K562 (cell line): ENCODE data around the gene WDR90. TPM values are rescaled to one million over a fixed set of nuclear protein-coding genes. Genes with fewer than 3 reads are reported as not detected.

Experiments used
- ATF7 ChIP-seq: fragments of 450-650 bp; IDR thresholded peaks from 2 replicates; pipeline ENCODE4 v1.7.1; 2014; ENCODE audit warnings: mild to moderate bottlenecking, moderate library complexity
- FOXA3 ChIP-seq, 2 experiments: fragments of 450-650 bp in 1 of 2; sonication (generic) in 1 of 2; formaldehyde crosslinking; IDR thresholded peaks in 1 of 2; conservative IDR thresholded peaks in 1 of 2; 2 replicates each; pipeline versions ENCODE4 v1.4.0 to v1.8.0; 2020 to 2022; ENCODE audit warnings: mild to moderate bottlenecking in 2 of 2, missing genetic modification reagents in 1 of 2
- IRF2 ChIP-seq: sonication (generic); formaldehyde crosslinking; IDR thresholded peaks from 2 replicates; pipeline ENCODE4 v1.8.1; 2022; ENCODE audit warnings: mild to moderate bottlenecking, missing genetic modification reagents
- MCM5 ChIP-seq: fragments of 450-650 bp; IDR thresholded peaks from 2 replicates; pipeline ENCODE4 v1.6.1; 2016; ENCODE audit warnings: low read depth
- MXI1 ChIP-seq: IDR thresholded peaks from 2 replicates; pipeline ENCODE4 v1.6.1; 2011; ENCODE audit warnings: low read depth, mild to moderate bottlenecking, improper control_type of control experiment, low read length
- PBX2 ChIP-seq, 2 experiments: IDR thresholded peaks in 1 of 2; conservative IDR thresholded peaks in 1 of 2; 2 replicates each; pipeline ENCODE4 v1.6.1; 2016; ENCODE audit warnings: low read depth in 2 of 2, mild to moderate bottlenecking in 1 of 2, missing compliant biosample characterization in 1 of 2, missing genetic modification characterization in 1 of 2, moderate library complexity in 1 of 2
- PRMT5 ChIP-seq: sonication (generic); formaldehyde crosslinking; IDR thresholded peaks from 2 replicates; pipeline ENCODE4 v1.5.0; 2020; ENCODE audit warnings: missing genetic modification reagents
- RAD51 ChIP-seq: fragments of 450-650 bp; IDR thresholded peaks from 2 replicates; pipeline ENCODE4 v1.7.1; 2016; ENCODE audit warnings: low read depth, mild to moderate bottlenecking, borderline replicate concordance
- RFX5 ChIP-seq: IDR thresholded peaks from 2 replicates; pipeline ENCODE4 v1.6.1; 2011; ENCODE audit warnings: low read depth, mild to moderate bottlenecking, improper control_type of control experiment, low read length
- SMARCA4 ChIP-seq: fragments of 450-650 bp; IDR thresholded peaks from 2 replicates; pipeline ENCODE4 v1.6.1; 2016
- STAT5A ChIP-seq: IDR thresholded peaks from 2 replicates; pipeline ENCODE4 v1.6.1; 2012; ENCODE audit warnings: low read length, inconsistent platforms, borderline replicate concordance
- THRAP3 ChIP-seq: fragments of 450-650 bp; IDR thresholded peaks from 2 replicates; pipeline ENCODE4 v1.6.1; 2016; ENCODE audit warnings: mild to moderate bottlenecking, inconsistent platforms, borderline replicate concordance
- ZBTB40 ChIP-seq, 2 experiments: fragments of 450-650 bp in 1 of 2; sonication (generic) in 1 of 2; formaldehyde crosslinking in 1 of 2; IDR thresholded peaks; 2 replicates each; pipeline versions ENCODE4 v1.7.1 to v1.9.0; 2016 to 2022; ENCODE audit warnings: inconsistent platforms in 1 of 2, mild to moderate bottlenecking in 1 of 2, missing genetic modification reagents in 1 of 2
- ZNF134 ChIP-seq: fragments of 250-450 bp; sonication (Bioruptor Pico); conservative IDR thresholded peaks from 2 replicates; pipeline ENCODE4 v1.4.0; 2020
- ZNF695 ChIP-seq: fragments of 450-650 bp; formaldehyde crosslinking; IDR thresholded peaks from 2 replicates; pipeline ENCODE4 v1.4.0; 2020; ENCODE audit warnings: mild to moderate bottlenecking, moderate library complexity
- polyA plus RNA-seq, 8 experiments: library from polyadenylated mRNA; depleted of rRNA in 4 of 8; stranded (reverse) in 5 of 8; unstranded in 3 of 8; fragments of >200 nt; fragmentation: Nextera tagmentation in 2 of 8; fragmentation: Illumina TruSeq in 1 of 8; extraction: Ambion mirVana in 2 of 8; extraction: Trizol in 1 of 8; gene quantifications; 2 replicates each; pipeline versions ENCODE4 v1.2.1 to v1.2.3, GENCODE V29; 2011 to 2014; ENCODE audit warnings: inconsistent platforms in 1 of 8, missing spikeins in 1 of 8
- total RNA-seq, 7 experiments: library from RNA; depleted of rRNA in 6 of 7; stranded (reverse); fragments of >200 nt in 6 of 7; fragmentation: Illumina TruSeq in 2 of 7; extraction: Trizol in 2 of 7; gene quantifications; 2 replicates each; pipeline versions ENCODE4 v1.2.1 to v1.2.3, GENCODE V29; 2011 to 2021; ENCODE audit warnings: low replicate concordance in 1 of 7

Gene WDR90
- total and polyA plus RNA-seq, 9 of the 15 experiments (the other 6 are each of a cell fraction or from before 2014, with no cell fraction given) = 0.44 to 12.6 (median 3.3) TPM

- TF ChIP-seq ZBTB40 (IDR thresholded peaks at IDR 0.05) (no peak), ZBTB40 (CRISPR knock-in tag; IDR thresholded peaks at IDR 0.05) (no peak), PBX2 (CRISPR knock-in tag; IDR thresholded peaks at IDR 0.05; ENCODE audit: low read depth) (no peak), PBX2 (tag; conservative IDR thresholded peaks at IDR 0.05; ENCODE audit: low read depth) (no peak), SMARCA4 (no peak), ZNF134 (CRISPR knock-in tag) (no peak), RFX5 (no peak), ATF7 (no peak), THRAP3 (no peak), STAT5A (no peak), IRF2 (CRISPR knock-in tag) (no peak), RAD51 (no peak), FOXA3 (CRISPR knock-in tag; conservative IDR thresholded peaks at IDR 0.05 in 1 of 2, IDR thresholded peaks at IDR 0.05 in 1 of 2) (0 out of 4 replicates have a peak, but pooled peaks of 1 of the 2 experiments have one; percentile 40), MCM5 (no peak), ZNF695 (CRISPR knock-in tag) (no peak), PRMT5 (CRISPR knock-in tag) (peak; percentile 84; the same call in 1 of the 2 replicates), MXI1 (no peak)
Observed at GRCh38 chr16:700684-701584, 51.8 kb downstream of the WDR90 start (continued).
